Stimulated activated CD4-positive, alpha-beta T cell treated with anti-CD3 and anti-CD28 coated beads, Interleukin-4, amount 100 ng/mL, for 24 hours (primary cell): ENCODE measurements around the gene SLC46A1.

Experiments
- DNase-seq: peaks from one replicate; pipeline ENCODE4 v3.0.0-alpha.2; 2020

The SLC46A1 gene

GRCh38 chr17:28348979-28349378 lies 57.0 kb downstream of the SLC46A1 start:
- no peak for DNase-seq

- DNase-seq, result no peak
Observed at GRCh38 chr17:28347261-28347891, 58.6 kb downstream of the SLC46A1 start.

DNA sequence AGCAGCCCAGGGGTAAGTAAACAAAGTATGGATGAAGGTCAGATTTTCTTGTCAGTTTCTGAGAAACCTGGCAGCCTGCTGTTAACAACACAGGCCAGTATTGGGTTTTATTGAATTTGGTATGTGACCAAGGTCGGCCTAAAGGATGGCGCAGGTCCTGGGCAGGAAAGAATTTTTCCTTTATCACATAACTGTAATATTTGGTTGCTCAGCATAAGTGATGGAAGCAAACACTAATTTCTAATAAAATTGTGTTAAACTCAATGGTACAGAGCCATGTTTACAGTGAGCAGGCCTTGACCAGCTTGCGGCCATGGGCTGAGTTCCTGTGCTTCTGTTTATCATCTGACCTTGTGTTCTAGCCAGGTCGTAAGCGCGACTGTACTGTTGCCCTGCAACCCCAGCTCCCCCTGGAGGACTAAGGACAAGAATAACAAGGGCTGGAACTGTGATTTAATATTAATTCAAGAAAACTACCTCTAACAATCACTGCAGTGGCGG lies 59.2 kb downstream of the SLC46A1 start:
- DNase-seq, result no peak

DNA sequence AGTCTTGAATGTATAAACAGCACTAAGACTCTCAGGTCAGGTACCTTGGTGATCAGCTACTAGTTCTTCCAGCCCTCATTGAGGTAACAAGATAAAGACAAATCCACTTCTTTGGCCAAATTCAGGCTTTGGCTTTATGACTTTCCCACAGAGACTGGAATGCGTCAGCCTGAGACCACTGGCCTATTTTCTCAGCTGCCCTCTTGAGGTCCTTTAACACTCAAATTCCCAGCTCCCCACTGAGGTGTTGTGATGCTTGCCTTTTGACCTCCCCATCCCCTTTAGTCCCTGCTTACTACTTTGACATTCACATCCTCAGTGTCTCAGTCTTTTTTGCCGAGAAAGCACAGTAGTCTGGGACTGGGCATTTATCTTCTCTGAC lies 59.8 kb downstream of the SLC46A1 start:
- no peak for DNase-seq

DNA sequence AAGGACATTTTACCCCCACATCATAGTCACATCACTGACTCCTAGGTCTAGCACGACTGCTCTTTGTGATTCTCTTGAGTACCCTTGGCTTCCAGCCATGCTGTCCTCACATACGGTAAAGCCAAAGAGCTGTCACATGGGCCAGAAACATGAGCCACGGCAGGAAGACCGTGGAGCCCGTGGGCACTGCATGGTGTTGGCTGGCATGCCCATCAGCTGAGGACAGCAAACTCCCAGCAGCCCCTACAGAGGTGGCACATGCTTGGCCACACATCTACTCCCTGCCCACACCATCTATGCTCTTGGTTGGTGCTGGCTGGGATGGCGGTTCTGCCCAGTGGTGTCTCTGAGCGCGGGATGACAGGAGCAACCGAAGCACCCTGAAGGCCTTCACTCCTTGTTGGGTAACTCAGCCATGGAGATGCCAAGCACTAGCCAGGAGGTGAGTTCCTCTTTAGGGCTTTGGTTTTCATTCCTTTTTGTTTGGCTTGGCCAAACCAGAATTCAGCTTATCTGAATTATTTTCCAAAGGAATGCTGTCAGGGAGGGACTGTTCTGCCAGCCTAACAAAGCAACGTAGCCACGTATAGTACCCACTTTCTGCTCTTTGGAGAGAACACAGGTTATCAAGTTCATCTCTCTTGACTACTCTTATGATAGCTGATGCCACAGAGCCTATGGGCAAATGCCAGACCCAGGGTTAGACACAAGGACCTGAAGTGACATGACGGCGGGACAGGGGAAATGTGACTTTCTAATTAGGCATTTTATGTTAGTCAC lies 60.4 kb downstream of the SLC46A1 start:
- DNase-seq, result no peak
